HG03108 (cell line): ENCODE measurements around the gene WDR20.
"Not testable (repeated sequence)": the region's sequence is repeated elsewhere in the genome, so short reads cannot be mapped to it uniquely, and the experiment has no call there.

Source experiments
- ATAC-seq: cut with Tn5 transposase; IDR thresholded peaks from one replicate; pipeline ENCODE4 v1.9.1; 2021; ENCODE audit warnings: moderate library complexity; ENCODE audit not compliant: unreplicated experiment

The WDR20 gene

DNA sequence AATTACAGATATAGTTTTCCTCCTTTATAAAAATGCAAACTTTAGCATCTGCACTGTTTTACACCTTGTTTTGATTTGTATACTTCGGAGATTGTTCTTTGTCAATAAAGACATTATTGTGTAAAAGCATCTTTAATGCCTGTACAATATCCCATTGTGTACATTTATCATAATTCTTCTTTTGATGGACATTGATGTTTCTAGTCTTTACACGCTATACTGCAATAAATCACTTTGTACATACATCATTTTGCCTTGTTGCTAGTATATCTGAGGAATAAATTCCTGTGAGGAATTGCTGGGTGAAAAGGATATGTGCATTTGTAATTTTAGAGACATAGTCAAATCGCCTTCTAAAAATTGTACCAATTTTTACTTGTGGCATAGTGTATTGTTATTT, 30.4 kb downstream of the WDR20 start:
- ATAC-seq, result no peak

DNA sequence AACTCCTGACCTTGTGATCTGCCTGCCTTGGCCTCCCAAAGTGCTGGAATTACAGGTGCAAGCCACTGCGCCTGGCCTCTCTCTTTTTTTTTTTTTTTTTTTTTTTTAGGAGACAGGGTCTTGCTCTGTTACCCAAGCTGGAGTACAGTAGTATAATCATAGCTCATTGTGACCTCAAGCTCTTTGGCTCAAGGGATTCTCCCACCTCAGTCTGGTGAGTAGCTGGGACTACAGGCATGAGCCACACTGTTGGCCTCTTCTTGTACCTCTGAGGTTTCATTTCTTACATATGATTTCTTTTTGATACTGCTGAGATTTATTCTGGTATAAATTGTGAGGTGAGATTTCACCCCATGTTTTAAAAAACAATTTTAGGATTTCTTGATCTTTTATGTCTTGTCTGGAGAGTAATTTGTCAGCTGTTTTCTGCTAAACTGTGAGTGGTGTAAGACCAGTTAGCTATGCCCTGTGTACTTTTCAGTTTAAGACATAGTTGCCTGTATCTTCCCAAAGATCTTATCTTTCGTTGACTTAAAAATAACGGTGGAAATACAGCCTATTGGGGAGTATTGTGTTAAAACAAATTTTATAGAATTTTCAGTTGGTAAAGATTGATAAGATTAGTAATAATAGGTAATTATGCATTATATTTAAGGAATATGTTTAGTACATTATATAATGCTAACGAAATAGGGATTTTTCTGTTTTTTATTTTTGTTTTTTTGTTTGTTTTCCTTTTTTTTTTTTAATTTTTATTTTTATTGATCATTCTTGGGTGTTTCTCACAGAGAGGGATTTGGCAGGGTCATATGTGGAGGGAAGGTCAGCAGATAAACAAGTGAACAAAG, 31.7 kb downstream of the WDR20 start:
- no peak for ATAC-seq

DNA sequence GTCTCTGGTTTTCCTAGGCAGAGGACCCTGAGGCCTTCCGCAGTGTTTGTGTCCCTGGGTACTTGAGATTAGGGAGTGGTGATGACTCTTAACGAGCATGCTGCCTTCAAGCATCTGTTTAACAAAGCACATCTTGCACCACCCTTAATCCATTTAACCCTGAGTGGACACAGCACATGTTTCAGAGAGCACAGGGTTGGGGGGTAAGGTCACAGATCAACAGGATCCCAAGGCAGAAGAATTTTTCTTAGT, 32.2 kb downstream of the WDR20 start:
- ATAC-seq, result not testable (repeated sequence)

DNA sequence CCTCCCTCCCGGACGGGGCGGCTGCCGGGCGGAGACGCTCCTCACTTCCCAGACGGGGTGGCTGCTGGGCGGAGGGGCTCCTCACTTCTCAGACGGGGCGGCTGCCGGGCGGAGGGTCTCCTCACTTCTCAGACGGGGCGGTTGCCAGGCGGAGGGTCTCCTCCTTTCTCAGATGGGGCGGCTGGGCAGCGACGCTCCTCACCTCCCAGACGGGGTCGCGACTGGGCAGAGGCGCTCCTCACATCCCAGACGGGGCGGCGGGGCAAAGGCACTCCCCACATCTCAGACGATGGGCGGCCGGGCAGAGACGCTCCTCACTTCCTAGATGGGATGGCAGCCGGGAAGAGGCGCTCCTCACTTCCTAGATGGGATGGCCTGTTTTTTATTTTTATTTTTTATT, 33.0 kb downstream of the WDR20 start:
- not testable (repeated sequence) for ATAC-seq

DNA sequence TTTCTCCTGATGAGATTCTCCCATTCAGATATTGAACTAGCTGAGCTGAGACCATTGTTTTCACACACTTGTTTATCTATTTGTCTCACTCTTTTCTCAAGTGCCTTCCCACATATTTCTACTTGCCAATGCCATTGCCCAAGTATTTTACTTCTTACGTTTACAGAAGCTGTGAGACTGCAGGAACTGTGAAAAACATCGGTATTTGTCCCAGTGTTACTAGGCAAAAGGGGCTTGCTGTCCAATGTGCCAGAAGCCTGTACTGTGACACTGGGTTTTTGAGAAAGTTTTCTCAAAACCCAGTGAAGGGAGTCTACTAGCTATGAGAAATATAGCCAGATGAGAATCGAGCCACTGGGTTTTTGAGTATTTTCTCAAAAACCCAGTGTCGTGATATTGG, 37.5 kb downstream of the WDR20 start:
- no peak for ATAC-seq

DNA sequence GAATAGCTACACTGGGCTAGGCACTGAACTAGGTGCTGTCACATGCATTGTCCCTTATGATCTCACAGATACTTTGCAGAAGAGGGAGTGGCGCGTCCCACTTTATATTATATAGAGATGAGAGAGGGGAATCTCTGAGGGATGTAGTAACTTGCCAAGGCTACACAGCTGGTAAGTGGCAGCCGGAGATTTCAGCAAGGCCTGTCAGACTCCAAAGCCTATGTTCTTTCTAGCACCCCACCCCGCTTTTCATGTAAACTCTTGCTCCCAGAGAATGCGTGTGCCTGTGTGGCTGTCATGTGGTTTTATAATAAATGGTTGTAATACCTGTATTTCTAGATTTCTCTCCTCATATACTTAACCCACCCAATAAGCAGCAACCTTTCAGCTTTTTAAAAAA, 39.1 kb downstream of the WDR20 start:
- no peak for ATAC-seq

DNA sequence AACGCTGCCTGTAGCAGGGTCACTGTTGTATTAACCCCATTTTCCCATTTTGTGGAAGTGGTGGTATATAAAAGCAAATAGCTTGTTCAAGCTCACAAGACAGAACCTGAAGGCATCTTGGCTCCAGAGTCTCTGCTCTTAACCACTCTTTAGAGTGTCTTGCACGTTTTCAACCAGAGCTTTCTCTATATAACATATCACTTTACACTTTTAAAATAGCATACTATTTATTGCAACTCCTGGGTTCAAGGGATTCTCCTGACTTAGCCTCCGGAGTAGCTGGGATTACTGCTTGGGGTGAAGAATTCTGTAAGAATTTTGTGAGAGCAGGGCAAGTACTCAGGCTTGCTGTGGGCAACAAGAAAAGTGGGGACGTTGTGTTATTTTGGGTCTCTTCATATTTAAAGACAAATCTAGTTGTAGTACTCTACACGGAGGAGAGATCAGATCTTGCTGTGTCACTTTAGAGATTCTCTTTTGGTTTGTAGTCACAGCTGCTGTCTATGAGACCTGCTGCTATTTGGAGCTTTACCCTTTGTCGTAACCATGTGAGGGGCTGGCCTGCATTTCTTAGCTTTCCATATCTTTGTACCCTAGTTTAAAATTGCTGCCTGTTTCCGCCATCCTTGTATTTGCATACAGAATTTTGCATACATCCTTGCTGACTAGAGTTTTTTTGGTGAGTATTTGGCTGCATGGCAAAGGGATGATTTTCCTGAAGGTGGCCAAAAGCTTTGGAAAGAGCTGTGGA, 40.7 kb downstream of the WDR20 start:
- ATAC-seq, result no peak

DNA sequence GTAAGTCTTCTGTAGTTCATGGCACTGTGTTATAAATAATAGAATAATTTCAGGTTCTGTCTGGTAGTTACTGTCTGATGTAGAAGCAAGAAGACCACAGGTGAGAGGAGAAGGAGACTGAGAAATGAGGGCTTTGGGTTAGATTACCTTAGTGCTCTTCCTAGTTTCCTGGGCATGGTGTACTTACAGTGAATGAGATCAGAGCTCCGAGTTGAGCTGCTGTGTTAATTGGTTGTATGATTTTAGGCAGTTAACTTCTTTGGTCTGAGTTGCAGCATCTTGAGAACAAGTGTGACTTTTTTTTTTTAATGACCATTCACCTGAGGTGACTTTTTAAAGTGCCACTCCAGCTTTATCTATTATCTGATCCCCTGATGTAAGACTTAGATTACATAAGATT, 41.5 kb downstream of the WDR20 start:
- ATAC-seq, result no peak

DNA sequence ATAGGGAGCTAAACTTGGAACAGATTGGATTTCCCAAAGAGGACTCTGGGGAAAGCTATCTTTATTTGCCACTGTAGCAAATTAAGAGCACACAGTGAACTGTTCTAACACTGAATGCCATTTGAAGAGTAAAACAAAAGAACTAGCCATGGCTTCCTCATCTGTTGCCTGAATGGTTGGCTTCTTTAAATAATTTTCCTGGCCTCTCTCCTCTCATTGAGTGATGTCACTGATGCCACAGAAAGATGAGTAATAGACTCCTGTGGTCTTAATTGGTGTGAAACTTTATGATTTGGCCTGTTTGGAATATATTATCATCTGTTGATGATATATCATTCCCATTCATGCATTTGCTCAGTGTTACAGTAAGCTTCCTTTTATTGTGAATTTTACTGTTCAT, 42.5 kb downstream of the WDR20 start:
- no peak for ATAC-seq

DNA sequence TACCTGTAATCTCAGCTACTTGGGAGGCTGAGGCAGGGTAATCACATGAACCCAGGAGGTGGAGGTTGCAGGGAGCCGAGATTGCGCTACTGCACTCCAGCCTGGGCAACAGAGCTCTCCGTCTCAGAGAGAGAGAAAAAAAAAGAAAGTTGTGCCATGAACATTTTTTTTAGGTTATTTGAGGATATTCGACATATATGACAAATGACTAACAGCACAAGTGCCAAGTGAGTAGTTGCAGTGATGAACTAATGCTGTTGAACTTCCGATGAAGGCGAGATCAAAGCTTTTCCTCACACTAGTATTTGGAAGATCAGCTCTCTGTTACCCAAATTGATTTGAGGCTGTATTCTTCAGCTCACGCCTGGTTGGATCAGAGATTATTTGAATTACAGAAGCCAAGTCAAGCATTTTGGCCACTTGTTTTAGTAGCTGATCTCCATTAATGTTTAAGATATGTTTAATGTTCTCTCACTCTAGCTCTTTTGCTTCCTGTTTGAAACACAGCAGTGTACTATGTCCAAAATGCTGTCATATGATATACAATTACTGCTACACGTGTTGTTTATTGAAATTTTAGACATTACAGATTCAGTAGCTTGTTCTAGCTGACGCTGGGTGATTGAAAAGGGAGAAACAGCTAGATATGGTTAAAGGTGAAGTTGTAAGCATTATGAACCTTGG, 43.4 kb downstream of the WDR20 start:
- ATAC-seq, result no peak

DNA sequence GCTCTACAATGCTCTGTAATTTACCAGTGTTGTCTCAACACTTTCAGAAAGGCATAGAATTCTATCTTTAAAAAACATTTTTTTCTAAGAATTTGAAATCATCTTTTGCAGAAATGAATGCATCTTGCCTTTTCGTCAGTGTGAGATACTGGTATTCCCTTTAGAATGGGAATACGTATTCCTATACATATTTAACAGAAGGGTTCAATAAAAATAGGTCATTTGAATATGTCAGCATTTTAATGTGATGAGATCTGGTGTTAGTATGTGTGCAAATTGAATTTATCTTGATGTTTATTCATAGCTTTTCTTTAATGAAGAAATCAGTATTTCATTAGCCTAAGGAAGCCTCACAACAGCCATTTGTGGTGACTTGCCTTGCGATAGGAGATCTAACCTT, 44.2 kb downstream of the WDR20 start:
- ATAC-seq, result no peak

DNA sequence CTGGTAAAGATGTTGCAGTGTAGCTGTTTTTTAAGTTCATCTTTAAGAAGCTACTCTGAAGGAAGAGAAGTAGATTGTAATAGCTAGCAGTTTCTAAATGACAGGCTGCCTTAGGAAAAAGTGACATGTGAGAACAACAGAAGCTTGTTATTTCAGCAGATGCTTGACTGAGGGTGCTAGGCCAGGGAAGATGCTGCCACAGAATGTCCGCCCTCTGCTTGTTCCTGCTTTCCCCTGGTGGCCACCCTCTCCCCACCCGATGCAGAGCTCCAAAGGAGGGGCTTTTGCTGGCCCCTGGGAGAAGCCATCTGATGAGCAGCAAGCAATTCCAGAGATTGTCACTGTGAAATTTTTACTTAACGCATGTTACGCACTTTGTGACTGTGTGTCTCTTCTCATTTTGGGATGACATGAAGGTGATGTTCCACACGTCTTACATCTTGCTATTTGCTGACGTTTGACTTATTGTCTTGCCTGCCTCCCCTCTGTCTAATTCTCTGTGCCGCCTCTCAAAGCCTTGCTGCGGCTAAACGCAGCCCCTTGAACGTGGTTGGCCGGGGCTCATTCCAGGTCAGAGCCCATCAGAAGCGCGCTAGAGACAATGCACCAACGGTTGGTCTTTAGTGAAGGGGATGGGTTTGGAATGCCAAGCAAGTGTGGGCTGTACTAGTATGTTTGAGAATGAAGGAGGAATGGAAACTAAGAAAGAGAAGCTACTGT, 44.8 kb downstream of the WDR20 start:
- no peak for ATAC-seq

DNA sequence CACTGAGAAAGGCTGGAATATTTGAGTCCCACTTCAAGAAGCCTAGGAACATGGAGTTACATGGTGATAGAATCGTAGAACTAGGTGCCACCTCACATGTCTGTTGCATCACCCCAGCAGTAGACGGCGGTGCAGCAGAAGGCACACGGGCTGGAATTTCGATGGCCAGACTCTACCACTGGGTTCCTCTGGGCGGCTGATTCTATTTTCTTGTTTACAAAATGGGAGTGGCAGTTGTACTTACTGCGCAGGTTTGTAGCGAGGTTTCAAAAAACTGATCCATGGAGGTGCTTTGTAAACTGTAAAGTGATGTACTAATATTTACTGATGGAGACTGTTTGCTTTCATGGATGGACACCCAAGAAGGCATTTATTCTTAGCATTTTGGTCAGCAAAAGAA, 45.7 kb downstream of the WDR20 start:
- ATAC-seq, result no peak

DNA sequence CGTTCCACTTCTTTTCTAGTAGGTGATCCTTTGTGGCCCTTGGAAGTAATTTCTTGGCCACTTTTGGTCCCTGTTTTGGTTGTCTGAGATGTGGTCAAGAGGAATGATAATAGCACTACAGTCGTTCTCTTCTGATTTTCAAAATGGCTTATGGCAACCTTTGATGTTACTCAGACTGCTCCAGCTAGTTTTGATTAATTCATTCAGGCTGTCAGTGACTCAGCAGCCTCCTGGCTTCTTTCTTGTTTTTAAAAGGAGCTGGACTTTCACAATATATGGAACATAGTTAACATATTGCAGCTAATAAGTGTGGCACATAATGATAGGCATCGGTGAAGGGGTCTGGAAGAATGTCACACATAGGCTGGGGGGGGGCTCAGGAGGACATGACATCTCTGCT, 47.3 kb downstream of the WDR20 start:
- no peak for ATAC-seq

DNA sequence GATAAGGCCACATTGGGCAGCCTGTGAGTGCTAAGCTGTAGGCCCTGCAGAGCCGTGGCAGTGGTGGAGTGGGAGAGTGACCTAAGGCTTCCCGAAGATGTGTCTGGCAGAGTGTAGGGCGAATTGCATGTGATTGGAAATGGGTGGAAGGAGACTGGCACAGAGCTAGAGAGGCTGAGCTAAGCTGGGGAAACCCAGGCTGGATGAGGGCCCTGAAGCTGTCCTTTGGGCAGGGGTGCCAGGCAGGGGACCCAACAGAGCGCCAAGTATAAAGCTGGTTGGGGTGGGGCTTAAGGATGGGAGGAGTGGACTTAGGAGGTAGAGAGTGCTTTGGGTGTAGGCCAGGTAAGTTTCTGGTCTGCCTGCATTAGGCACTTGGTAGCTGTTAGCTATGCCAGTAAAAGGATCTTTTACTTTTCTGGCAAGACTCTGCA, 47.9 kb downstream of the WDR20 start:
- no peak for ATAC-seq

DNA sequence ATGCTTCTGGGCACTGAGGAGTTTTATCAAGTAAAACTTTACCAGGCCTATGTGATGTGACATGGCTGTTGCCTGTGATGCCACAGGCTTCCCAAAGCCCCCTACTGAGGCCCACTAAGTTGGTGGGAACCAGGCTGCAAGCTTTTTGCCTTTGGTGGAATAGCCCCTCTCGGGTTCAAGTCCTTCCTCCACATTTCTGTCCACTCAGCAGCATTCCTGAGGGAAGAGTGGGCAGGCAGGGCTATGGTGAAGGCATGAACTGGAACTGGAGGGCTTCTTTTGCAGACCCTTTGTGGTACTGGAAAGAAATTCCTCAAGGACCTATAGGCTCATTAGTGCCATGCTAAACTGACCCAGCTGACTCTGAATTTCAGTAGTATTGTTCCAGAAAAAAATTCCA, 48.5 kb downstream of the WDR20 start:
- ATAC-seq, result no peak

DNA sequence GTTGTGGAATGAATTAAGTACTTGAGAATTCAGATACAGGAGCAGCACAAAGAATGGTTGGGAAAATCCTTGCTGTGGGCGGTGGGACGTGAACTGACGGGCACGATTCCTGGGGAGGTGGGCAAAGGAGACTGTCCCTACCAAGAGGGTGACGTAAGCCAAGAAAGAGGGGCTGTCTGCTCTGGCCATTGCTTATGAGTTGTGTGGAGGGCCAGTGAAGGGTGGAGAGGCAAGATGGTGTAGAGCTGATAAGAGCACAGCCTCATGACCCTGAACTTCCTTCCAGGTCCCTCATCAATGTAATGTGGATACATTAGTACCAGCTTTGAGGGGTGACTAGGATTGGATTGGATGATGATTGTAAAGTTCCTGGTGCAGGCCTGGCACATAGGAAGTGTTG, 50.2 kb downstream of the WDR20 start:
- no peak for ATAC-seq

DNA sequence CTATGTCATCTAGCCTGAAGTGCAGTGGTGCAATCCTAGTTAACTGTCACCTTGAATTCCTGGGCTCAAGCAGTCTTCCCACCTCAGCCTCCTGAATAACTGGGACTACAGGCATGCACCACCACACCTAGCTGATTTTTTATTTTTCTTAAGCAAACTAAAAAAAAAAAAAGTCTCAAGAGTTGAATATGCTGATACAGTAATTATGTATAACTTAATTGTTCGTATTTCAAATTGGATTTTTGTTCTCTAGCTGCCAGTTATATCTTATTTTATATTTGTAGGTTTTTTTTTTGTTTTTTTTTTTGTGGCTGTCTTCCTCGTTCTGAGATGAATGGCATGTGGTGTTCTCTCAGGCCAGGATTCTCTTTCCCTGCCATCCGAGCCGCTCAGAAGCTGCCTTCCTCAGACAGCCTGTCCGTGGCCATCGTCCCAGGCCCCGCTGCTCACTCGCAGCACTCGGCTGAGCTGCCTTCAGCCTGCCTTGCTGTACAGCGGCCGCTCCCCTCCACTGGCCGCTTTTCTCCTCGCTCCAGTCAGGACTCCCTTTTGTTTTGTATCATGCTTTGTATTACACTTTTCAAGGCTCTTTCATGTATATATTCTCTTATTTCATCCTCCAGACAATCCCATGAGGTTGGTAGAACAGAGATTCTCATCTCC, 53.3 kb downstream of the WDR20 start:
- no peak for ATAC-seq

DNA sequence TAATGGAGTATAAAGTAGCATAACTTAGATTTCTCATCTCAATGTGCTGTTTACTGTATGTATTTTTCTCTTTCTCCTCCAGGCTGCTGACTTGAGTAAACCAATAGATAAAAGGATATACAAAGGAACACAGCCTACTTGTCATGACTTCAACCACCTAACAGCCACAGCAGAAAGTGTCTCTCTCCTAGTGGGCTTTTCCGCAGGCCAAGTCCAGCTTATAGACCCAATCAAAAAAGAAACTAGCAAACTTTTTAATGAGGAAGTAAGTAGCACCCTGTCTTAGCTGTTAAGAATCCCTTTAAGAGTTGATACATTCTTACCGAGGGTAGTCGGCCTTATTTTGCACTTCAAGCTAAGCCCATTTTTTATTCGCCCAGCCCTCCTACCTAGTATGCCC, 55.2 kb downstream of the WDR20 start:
- ATAC-seq, result no peak

DNA sequence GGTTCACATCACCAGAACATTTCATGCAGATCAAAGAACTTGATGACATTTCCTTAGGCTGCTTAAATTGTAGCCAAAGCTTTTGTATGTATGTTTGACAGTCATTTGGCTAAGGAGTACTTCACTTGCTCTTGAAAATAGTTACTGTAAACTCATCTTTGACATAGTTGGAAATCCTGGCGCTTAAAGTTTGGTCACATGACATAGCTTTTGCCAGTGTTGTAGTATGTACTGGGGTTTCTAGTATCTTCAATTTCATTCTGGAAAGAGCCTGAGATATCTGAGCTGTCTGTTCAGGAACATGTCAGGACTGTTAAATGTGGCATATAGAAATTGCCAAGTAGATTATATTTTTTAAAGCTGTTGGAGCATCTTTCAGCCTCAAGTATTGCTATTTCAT, 55.7 kb downstream of the WDR20 start:
- no peak for ATAC-seq
